Mucosa of stomach (tissue), 1 donor: ENCODE data around the gene SACS.

Experiments
- H3K27me3 ChIP-seq: one replicate; pipeline ENCODE4 v1.7.0; 2013; ENCODE audit warnings: mild to moderate bottlenecking, low read length; ENCODE audit not compliant: control insufficient read depth, insufficient read depth
- H3K36me3 ChIP-seq: one replicate; pipeline ENCODE4 v1.7.0; 2013; ENCODE audit warnings: low read length; ENCODE audit not compliant: control insufficient read depth, insufficient read depth
- H3K4me1 ChIP-seq: one replicate; pipeline ENCODE4 v1.7.0; 2013; ENCODE audit warnings: mild to moderate bottlenecking, low read length; ENCODE audit not compliant: control insufficient read depth, insufficient read depth
- H3K4me3 ChIP-seq: one replicate; pipeline ENCODE4 v1.7.0; 2013; ENCODE audit warnings: low read length
- H3K9ac ChIP-seq: one replicate; pipeline ENCODE4 v1.7.0; 2013; ENCODE audit warnings: mild to moderate bottlenecking, low read length, moderate library complexity
- H3K9me3 ChIP-seq: one replicate; pipeline ENCODE4 v1.7.0; 2013; ENCODE audit warnings: mild to moderate bottlenecking, low read length, moderate library complexity; ENCODE audit not compliant: control insufficient read depth
- donor health status: Pancreatic carcinoma.

SACS gene

GRCh38 chr13:23365652-23366051 lies 67.8 kb downstream of the SACS start:
- no peaks in the 10 kb centered on the region for H3K36me3 ChIP-seq
- H3K27me3 ChIP-seq, result no peaks in the 10 kb centered on the region
- H3K9me3 ChIP-seq, result no peaks in the 10 kb centered on the region
- no peak overlapping the region for H3K9ac ChIP-seq
- H3K4me1 ChIP-seq, result no peaks in the 10 kb centered on the region
- no peak overlapping the region for H3K4me3 ChIP-seq

- Histone ChIP-seq H3K9ac (no peak overlapping the region), H3K36me3 (no peaks in the 10 kb centered on the region), H3K4me1 (no peaks in the 10 kb centered on the region), H3K27me3 (no peaks in the 10 kb centered on the region), H3K9me3 (no peaks in the 10 kb centered on the region), H3K4me3 (no peak overlapping the region)
Observed at GRCh38 chr13:23359882-23360281, 73.6 kb downstream of the SACS start.

- H3K9me3 ChIP-seq, result no peaks in the 10 kb centered on the region
- no peak overlapping the region for H3K9ac ChIP-seq
- H3K36me3 ChIP-seq, result no peaks in the 10 kb centered on the region
- H3K4me3 ChIP-seq, result no peak overlapping the region
- no peaks in the 10 kb centered on the region for H3K27me3 ChIP-seq
- H3K4me1 ChIP-seq, result no peaks in the 10 kb centered on the region
Observed at GRCh38 chr13:23357349-23357748, 76.2 kb downstream of the SACS start.

- no peaks in the 10 kb centered on the region for H3K27me3 ChIP-seq
- no peaks in the 10 kb centered on the region for H3K9me3 ChIP-seq
- H3K4me3 ChIP-seq, result no peak overlapping the region
- no peak overlapping the region for H3K9ac ChIP-seq
- no peaks in the 10 kb centered on the region for H3K36me3 ChIP-seq
- no peaks in the 10 kb centered on the region for H3K4me1 ChIP-seq
Observed at GRCh38 chr13:23356368-23356767, 77.1 kb downstream of the SACS start.

- H3K9me3 ChIP-seq, result no peaks in the 10 kb centered on the region
- no peaks in the 10 kb centered on the region for H3K27me3 ChIP-seq
- H3K36me3 ChIP-seq, result no peaks in the 10 kb centered on the region
- no peak overlapping the region for H3K4me3 ChIP-seq
- H3K9ac ChIP-seq, result no peak overlapping the region
- H3K4me1 ChIP-seq, result no peaks in the 10 kb centered on the region
Observed at GRCh38 chr13:23354520-23354919, 79.0 kb downstream of the SACS start.

GRCh38 chr13:23352161-23352560 lies 81.3 kb downstream of the SACS start:
- H3K4me1 ChIP-seq, result no peaks in the 10 kb centered on the region
- no peaks in the 10 kb centered on the region for H3K36me3 ChIP-seq
- H3K4me3 ChIP-seq, result no peak overlapping the region
- no peak overlapping the region for H3K9ac ChIP-seq
- no peaks in the 10 kb centered on the region for H3K9me3 ChIP-seq
- H3K27me3 ChIP-seq, result no peaks in the 10 kb centered on the region

- Histone ChIP-seq H3K4me3 (no peak overlapping the region), H3K4me1 (no peaks in the 10 kb centered on the region), H3K27me3 (no peaks in the 10 kb centered on the region), H3K36me3 (no peaks in the 10 kb centered on the region), H3K9me3 (no peaks in the 10 kb centered on the region), H3K9ac (no peak overlapping the region)
Observed at GRCh38 chr13:23350009-23350408, 83.5 kb downstream of the SACS start.

- Histone ChIP-seq H3K36me3 (no peaks in the 10 kb centered on the region), H3K9ac (no peak overlapping the region), H3K4me3 (no peak overlapping the region), H3K4me1 (no peaks in the 10 kb centered on the region), H3K9me3 (no peaks in the 10 kb centered on the region), H3K27me3 (no peaks in the 10 kb centered on the region)
Observed at GRCh38 chr13:23349161-23349897, 84.2 kb downstream of the SACS start.

- Histone ChIP-seq H3K4me3 (no peak overlapping the region), H3K27me3 (no peaks in the 10 kb centered on the region), H3K9ac (no peak overlapping the region), H3K36me3 (no peaks in the 10 kb centered on the region), H3K9me3 (no peaks in the 10 kb centered on the region), H3K4me1 (no peaks in the 10 kb centered on the region)
Observed at GRCh38 chr13:23348262-23349127, 85.0 kb downstream of the SACS start.

GRCh38 chr13:23347601-23348000 lies 85.9 kb downstream of the SACS start:
- Histone ChIP-seq H3K27me3 (no peaks in the 10 kb centered on the region), H3K9me3 (no peaks in the 10 kb centered on the region), H3K4me3 (no peak overlapping the region), H3K36me3 (no peaks in the 10 kb centered on the region), H3K4me1 (no peaks in the 10 kb centered on the region), H3K9ac (no peak overlapping the region)

GRCh38 chr13:23344931-23345595 lies 88.4 kb downstream of the SACS start:
- Histone ChIP-seq H3K27me3 (no peaks in the 10 kb centered on the region), H3K4me1 (no peaks in the 10 kb centered on the region), H3K4me3 (no peak overlapping the region), H3K9ac (no peak overlapping the region), H3K36me3 (no peaks in the 10 kb centered on the region), H3K9me3 (no peaks in the 10 kb centered on the region)

- H3K9me3 ChIP-seq, result no peaks in the 10 kb centered on the region
- no peaks in the 10 kb centered on the region for H3K27me3 ChIP-seq
- no peaks in the 10 kb centered on the region for H3K4me1 ChIP-seq
- H3K9ac ChIP-seq, result no peak overlapping the region
- H3K36me3 ChIP-seq, result no peaks in the 10 kb centered on the region
- no peak overlapping the region for H3K4me3 ChIP-seq
Observed at GRCh38 chr13:23339225-23339624, 94.3 kb downstream of the SACS start.
